GM12865 (cell line): ENCODE data around the gene SH2D3A.

ENCODE experiments used
- DNase-seq: peaks from one replicate; pipeline ENCODE4 v3.0.0; 2010; ENCODE audit warnings: low read depth
- H3K4me3 ChIP-seq: 2 replicates; pipeline ENCODE4 v1.5.1; 2011; ENCODE audit warnings: mild to moderate bottlenecking, low read depth, low read length, control low read depth
- CTCF ChIP-seq: IDR thresholded peaks from 2 replicates; pipeline ENCODE4 v1.5.1; 2011; ENCODE audit warnings: low read length, control low read depth, low read depth, inconsistent platforms; ENCODE audit not compliant: insufficient read depth; ENCODE audit errors: missing control alignments

SH2D3A gene

DNA sequence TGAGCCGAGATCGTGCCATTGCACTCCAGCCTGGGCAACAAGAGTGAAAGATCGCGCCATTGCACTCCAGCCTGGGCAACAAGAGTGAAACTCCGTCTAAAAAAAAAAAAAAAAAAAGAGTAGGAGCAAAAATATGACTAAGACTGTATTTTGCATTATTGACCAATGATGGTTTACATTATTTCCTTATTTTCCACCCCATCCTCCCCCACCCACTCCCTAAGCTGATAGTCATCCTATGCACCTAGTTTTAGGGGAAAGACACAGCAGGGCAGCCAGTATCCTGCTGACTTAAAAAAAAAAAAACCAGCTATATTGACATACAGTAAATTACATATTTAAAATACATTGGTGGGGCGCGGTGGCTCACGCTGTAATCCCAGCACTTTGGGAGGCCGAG, 30.4 kb upstream of the SH2D3A start:
- no peak for DNase-seq
- H3K4me3 ChIP-seq, result no peak overlapping the region
- no peak for TF ChIP-seq CTCF

GRCh38 chr19:6796278-6796677, 29.0 kb upstream of the SH2D3A start:
- TF ChIP-seq CTCF, result no peak
- no peak overlapping the region for H3K4me3 ChIP-seq
- no peak for DNase-seq

- no peak for DNase-seq
These were observed 27.6 kb upstream of the SH2D3A start for GRCh38 chr19:6794686-6795431.

DNA sequence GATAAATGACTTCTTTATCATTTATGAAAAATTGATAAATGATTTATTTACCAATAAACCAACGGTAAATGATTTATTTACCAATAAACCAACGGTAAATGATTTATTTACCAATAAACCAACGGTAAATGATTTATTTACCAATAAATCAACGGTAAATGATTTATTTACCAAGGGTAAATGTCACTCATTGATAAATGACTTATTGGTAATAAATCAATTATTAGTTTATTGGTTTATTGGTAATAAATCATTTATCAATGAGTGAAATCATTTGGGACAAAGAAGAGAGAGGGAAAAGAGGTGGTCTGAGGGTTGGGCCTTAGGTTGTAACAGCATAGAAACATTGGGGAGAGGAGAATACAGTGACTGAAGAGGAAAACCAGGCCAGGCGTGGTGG, 26.7 kb upstream of the SH2D3A start:
- no peak for TF ChIP-seq CTCF
- no peak for DNase-seq
- H3K4me3 ChIP-seq, result no peak overlapping the region

More at GRCh38 chr19:6794686-6795431, 27.6 kb upstream of the SH2D3A start:
- no peak overlapping the region for H3K4me3 ChIP-seq
- TF ChIP-seq CTCF, result no peak

DNA sequence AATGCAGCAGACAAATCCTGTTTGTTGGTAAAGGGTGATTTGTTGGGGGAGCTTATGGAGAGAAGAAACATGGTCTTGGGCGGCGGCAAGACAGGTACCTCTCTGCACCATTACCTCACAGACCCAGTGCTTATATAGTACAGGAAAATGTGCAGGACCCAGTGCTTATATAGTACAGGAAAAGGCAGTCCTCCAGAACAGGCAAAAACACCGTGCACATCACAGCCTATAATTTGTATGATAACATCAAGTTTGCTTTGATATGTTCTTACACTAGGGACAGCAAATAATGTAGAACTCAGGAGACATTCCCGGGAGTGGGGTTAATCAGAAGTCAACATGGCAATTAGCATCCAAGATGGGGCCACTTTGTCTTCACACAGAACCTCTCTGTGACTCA, 26.2 kb upstream of the SH2D3A start:
- no peak for DNase-seq
- no peak overlapping the region for H3K4me3 ChIP-seq
- no peak for TF ChIP-seq CTCF

DNA sequence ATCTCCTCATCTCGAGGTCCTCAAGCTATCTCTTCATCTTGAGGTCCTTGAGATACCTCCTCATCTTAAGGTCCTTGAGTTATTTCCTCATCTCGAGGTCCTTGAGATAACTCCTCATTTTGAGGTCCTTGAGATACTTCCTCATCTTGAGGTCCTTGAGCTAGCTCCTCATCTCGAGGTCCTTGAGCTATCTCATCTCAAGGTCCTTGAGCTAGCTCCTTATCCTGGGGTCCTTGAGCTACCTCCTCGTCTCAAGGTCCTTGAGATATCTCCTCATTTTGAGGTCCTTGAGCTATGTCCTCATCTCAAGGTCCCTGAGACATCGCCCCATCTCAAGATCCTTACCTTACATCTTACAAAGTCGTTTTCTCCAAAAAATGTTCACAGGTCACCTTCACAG, 24.0 kb upstream of the SH2D3A start:
- TF ChIP-seq CTCF, result no peak
- DNase-seq, result no peak
- no peak overlapping the region for H3K4me3 ChIP-seq

GRCh38 chr19:6790194-6791128, 23.2 kb upstream of the SH2D3A start:
- TF ChIP-seq CTCF, result no peak
- DNase-seq, result no peak
- H3K4me3 ChIP-seq, result no peak overlapping the region
